GM18517 (cell line): Measurements from ENCODE around the gene ABCA13.

ENCODE experiments used
- ATAC-seq: cut with Tn5 transposase; IDR thresholded peaks from one replicate; pipeline ENCODE4 v1.9.1; 2021; ENCODE audit warnings: mild to moderate bottlenecking, moderate library complexity; ENCODE audit not compliant: unreplicated experiment

The ABCA13 gene

DNA sequence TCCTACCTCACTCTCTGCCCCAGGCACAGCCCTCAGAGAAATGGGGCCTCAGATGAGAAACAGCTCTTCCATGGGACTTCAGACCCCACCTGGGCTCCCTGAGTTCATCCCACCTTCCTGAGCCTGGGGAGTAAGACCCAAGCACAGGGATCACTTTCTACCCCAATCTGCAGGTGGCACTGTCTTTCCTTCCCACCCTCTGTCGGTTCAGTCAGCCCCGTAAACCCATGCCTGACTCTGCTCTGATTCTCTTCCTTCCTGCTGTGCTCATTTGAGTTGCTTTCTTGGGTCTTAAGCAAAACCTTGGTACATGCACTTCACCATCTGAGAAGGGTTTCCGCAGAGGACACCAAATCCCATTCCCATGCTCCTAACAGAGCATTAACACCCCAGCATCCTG is 446.7 kb downstream of the ABCA13 start:
- no peak for ATAC-seq

DNA sequence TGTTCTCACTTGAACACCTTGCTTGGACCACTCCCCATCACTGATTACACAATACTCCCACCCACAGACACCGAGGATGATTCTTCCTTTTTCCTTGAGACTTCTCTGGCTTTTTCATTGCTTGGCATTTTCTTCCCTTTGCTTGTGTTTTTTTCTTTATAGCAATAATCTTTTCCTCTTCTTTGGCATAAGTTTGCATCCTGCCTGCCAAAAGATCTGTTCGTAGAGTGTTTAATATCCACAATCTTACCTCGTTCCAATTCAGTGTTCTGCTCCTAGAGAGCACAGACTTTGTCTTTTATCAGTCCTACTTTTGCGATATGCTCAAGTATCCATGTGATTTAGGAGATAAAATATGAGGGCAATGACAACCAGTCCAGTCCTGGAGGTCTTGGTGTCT is 449.8 kb downstream of the ABCA13 start:
- no peak for ATAC-seq

DNA sequence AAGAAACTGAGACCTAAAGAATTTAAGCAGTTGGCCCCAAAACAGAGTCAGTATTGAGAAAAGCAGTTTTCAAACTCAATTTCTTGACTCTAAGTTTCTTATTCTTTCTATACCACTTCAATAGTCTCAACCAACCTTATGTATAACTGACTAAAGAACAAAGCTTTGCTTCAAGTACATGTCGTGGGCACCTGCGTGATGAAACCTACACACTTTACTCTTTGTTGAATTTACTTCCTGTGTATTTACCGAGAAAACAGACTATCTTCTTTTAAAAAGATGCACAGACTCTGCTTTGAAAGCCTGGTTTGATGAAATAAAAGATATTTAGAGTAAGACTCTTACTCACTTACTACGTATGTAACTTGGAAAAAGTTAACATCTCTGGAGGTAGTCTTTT is 455.9 kb downstream of the ABCA13 start:
- ATAC-seq = no peak

DNA sequence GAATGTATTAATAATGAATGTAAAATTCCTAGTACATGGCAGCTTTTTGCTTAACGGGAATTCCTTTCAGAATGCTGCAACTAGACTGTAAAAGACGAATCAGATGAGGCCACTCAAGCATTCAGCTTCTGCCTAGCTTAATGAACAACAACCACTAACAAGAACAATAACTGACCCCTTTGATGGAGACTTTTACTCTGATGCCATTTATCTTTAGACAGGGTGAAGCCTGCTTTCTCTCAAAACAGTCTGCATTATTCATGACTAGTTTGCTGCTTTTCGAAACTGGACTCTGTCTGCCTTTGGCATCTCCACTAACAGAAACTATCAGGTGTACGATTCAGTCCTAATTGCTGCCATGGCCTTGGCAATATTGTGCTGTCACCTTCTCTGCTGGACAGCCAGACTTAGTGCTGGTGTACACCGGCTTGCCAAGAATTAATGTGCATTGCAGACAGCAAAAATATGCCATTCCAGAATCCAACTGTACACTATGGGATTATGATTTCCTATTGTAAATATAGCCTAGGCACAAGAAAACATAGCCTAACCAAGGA is 457.6 kb downstream of the ABCA13 start:
- ATAC-seq = no peak

DNA sequence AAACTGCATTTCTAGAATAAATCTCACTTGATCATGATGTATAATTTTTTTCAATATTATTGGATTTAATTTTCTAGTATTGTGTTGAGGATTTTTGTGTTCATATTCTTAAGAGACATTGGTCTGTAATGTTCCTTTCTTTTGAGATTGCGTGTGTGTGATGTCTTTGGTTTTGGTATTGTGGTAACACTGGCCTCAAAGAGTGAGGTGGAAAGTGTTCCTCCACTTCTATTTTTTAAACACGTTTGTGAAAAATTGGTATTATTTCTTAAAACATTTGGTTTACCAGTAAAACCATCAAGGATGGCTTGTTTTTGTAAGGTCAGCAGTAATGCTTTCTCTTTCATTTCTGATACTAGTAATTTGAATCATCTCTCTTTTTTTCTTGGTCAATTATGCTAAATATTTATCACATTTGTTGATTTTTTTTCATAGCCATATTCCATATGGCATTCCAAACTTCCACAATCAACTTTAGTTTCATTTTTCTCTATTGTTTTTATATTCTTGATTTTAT is 462.9 kb downstream of the ABCA13 start:
- ATAC-seq = no peak

DNA sequence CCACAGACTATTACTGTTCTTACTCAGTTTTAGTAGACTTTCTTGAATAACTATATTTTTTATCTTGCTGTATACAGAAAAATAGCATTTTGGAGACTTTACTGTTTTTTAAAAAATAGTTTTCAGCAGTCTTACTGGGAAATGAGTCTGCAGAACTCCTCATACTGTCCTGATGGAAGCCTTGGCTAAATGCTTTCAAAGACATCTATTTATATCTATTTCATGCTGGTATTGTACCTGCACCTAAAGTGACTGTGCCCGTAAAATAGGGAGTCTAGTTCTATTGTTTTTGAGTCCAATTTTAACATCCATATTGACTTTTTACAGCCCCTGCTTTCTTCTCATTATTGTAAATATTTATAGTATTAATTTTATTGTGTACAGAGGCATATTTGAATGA is 464.5 kb downstream of the ABCA13 start:
- no peak for ATAC-seq

DNA sequence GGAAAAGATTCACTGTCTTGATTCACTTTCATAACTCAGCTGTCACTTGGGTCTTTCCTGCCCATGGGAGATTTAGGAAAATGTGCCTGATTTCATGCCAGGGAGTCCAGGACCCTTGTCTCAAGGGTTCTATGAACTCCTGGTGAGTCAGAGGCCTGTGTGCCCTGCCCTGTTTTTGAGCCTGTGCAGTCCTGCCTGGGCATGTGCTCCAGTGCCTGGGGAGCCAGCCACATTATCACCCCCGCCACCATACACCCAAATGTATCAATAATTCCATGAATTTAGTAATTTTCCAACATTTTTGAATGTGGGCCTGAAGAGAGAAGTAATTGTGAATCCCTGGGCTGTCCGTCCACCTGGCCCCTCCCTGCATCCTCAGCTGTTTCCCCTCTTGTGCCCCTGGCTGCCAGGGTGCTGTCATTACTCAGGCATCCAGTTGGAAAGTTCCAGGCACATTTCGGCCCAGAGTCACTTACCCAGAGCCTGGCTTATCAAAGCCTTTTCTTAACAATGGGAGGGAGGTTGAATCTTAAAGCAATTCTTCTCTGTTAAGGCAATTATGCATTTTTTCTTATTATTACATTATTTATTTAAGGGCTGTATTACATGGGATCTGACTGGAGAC is 465.2 kb downstream of the ABCA13 start:
- ATAC-seq = no peak

DNA sequence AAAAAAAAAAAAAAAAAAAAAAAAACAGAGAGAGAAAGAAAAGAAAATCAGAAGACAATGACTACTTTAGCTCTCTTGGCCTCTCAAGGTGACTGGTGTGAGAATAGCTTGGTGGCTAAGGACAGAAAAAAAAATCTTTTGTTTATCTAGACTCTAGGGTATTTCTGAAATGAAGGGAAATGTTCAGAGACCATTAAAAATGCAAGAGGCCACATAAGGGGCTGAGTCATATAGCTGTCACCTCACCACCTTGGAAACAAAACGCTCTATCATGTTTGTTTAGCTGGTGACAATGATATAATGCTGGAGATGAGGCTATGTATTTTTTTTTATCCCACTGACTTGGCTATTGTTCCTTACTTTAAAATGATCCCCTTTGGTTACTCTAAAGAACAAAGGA is 466.1 kb downstream of the ABCA13 start:
- no peak for ATAC-seq

DNA sequence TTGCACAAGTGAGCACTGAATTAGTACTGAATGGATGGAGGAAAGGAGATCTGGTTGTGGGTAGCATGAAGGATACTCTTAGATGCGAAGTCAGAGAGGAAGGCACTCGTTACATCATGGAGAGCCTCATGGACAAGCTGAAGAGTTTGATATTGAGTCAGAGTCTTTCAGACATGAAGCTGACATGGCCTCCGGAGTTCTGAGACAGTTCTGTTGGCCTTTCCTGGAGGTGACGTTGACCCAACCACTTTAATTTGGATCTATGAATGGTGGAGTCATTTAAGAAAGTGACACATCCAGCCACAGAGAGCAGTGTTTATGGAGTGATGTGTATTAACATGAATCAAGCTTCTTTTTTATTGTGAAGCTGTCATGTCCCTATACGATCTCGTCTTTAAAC is 466.8 kb downstream of the ABCA13 start:
- no peak for ATAC-seq

DNA sequence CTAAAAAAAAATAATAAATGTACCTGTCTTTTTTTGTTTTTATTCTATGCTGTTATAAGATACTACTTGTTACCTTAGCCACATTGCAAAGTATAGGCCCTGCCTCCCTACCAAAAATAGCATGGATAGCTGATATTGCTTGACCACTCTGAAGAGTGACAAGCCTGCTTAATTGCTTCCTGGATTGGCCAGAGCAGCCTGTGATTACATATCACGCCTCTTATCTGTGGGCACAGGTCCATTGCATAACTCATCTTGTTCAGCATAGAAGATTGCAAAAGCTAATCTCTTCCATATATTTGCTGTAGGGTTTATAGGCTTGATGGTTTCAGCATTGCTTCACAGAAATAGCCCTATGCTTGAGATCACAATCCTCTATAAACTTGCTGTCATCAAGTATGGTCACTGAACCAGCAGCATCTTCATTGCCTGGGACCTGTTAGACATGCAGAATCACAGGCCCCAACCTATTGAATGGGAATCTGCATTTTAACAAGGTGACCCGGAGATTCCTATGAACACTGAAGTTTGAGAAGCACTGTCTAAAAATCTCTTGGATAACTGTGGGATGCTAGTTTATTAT is 472.3 kb downstream of the ABCA13 start:
- ATAC-seq = no peak

DNA sequence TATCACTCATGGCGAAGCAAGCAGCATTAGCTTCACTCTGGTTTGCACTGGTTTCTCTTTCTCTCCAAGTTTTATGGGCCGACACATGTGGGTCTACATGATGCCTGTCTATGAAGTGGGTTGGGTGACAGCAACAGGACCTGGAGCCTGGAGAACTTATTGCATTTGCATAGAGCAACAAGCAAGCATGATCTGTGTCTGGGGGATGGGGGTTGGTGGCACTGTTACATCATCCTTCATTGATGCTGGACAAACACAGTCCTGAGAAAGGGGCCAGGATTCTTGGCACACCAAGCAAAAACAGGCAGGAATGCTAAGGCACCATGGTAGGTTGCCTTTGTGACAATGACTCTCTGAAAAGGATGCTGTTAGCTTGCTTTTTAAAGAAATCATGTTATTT is 486.9 kb downstream of the ABCA13 start:
- ATAC-seq = no peak

DNA sequence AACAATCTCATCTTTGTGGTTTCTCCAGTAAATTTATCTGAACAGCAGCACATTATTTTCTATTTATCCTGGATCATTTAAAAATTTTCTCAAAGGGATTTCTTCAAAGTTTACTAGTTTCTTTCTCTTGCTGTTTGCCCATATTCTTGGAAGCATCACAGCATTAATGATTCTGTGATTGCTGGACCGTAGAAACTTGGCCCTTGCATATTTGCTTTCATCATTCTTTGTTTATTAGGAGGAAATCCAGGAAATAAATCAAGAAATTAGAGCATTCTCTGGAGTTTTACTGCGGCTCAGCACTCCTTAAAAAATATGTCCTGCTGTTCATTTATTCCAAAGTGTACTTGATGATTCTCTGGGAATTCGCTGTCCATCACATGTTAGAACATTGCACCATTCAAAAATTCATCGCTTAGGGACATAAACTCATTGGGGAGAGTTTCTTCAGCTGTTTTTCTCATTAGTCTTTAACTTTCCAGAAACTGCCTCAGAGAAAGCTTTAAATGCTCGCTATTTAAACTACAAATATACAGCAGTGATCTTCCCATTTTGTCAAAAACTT is 489.1 kb downstream of the ABCA13 start:
- ATAC-seq = no peak

DNA sequence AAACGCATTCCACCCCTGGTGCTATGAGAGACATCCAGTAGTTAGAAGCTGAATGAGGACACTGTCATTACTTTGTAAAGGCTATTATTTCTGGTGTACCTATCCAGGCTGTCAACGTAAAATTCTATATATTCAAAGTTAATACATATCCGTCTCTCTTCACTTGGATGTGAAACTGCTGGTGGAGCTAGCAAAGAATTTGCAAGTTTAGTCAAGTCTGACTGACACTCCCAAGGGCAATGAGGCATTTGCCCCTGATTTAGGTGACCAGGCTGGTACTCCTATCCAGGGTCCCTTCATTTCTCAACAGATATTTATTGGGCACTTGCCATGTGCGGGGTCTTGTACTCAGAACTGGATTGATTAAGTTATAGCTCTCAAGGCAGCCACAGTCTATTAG is 493.0 kb downstream of the ABCA13 start:
- ATAC-seq = no peak

DNA sequence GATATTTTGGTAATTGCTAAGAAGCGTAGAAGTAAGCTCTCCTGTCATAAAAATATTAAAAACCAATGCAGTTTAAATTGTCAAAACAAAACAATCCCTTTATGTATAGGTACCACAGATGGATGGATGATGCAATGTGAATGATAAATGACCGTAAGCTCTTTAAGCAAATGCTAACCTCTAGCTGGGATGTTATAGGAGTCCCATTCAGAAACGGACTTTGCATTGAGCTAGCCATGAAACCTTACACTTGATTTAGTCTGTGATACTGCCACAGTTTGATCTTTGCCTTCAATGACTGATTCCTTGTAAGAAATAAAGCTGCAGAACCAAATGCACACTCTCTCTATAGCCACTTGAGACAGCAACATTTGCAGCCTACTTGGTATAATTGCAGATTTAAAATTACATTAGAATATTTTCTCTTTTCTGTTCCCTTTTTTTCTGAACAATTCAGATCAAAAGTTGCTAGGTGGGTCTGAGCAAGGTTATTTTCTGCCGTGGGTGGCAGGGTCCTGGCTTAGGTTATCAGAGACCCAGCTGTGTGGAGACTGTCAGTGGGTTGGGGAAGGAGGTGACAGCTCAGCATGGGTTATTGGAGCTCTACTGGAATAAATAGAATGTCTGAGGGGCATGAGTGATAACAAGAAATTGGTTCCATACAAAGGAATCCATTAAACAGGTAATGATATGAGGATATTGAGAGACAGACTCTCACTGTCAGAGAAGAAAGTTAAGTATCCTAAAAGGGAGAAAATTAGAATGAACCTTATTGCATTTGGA is 494.3 kb downstream of the ABCA13 start:
- ATAC-seq = no peak

DNA sequence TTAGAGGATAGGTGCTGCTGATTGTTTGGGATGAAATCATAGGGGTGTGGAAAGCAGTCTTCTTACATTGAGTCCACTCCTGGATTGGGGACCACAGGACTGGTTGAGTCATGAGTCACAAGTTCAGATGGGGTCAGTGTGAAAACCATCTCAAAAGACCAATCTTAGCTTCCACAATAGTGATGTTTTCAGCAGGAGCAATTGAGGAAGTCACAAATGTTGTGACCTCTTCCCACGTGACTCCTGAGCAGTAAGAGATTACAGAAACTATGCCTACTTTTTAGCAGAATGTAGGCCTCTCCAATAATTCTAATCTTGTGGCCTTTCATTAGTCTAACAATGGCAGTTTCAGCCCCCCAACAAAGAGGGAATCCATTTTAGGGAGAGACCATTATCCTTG is 496.1 kb downstream of the ABCA13 start:
- ATAC-seq = no peak

DNA sequence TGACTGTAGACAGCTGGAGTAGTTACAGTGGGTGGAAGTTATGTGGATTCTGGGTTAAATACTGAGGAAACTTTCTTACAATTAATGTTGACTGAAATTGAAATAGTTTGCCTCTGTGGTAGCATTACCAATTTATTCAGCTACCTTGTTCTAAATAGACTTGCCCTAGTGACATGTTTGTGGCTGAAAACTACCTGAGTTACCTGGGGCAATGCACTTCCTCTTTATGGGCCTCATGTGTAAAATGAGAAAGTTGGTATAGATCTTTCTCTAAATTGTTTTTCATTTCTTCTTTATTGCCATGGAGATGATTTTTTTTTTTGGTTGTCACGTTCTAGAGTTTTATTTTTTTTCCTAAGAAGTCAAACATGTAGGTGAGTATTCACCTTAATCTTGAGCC is 500.4 kb downstream of the ABCA13 start:
- no peak for ATAC-seq

DNA sequence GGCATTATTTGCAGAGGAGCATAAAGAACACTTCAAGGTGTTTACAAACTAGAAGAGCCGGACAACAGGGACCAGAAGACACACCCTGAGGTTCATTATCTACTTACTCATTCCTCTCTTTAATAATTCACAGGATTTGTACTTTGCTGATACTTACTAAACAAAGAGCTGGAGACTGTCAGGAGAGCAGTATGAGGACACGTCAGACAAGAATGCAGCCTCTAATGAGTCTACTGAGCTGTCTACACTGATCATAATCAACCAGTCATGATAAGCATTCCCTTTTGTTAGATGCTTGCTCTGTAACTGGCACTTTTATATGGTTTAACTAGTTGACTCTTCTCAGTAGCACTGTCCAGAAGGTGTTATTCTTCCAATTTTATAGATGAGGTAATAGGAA is 509.7 kb downstream of the ABCA13 start:
- no peak for ATAC-seq

DNA sequence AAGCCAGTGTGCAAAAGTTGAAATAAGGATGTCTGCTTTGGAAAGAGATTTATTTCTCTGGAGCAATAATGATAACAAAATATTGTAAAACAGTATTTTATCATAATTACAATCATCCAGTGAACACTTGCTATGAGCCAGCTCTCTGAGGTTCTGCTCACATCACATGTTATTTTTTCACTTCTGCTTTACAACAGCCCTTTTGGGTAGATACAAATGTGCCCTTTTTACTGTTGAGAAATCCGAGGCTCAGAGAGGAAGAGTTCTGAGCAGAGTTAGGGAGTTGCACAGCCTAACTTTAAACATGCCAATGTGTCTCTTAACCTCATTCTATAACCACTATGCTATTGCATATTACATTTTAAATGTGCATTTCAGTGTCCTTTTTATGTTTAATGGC is 520.5 kb downstream of the ABCA13 start:
- no peak for ATAC-seq
